IMR-90 (cell line): ENCODE data around the gene CSTB.

ENCODE experiments used
- CTCF ChIP-seq: conservative IDR thresholded peaks from 2 replicates; pipeline ENCODE4 v1.5.1; 2012; ENCODE audit warnings: mild to moderate bottlenecking, low read depth, low read length, improper control_type of control experiment
- RFX5 ChIP-seq: IDR thresholded peaks from 2 replicates; pipeline ENCODE4 v1.8.0; 2012; ENCODE audit warnings: low read depth, mild to moderate bottlenecking, low read length, moderate library complexity
- USF2 ChIP-seq: fragments of 150-350 bp; IDR thresholded peaks from 2 replicates; pipeline ENCODE4 v1.6.1; 2017; ENCODE audit warnings: mild to moderate bottlenecking, antibody characterized with exemption, low read length, low read depth

- no peak for TF ChIP-seq CTCF
- TF ChIP-seq RFX5: no peak
- TF ChIP-seq USF2: no peak
These were observed 5.9 kb downstream of the CSTB start for GRCh38 chr21:43770066-43770655.
